HG02840 (cell line): ENCODE results near the gene ACE2.
"Not testable (repeated sequence)": the region's sequence is repeated elsewhere in the genome, so short reads cannot be mapped to it uniquely, and the experiment has no call there.

Experiments
- ATAC-seq: cut with Tn5 transposase; IDR thresholded peaks from one replicate; pipeline ENCODE4 v1.9.1; 2021; ENCODE audit warnings: mild to moderate bottlenecking, moderate library complexity, moderate number of reproducible peaks; ENCODE audit not compliant: unreplicated experiment, low FRiP score

Gene ACE2

GRCh38 chrX:15600745-15601144 is at the start of gene ACE2:
Gene ACE2 (minus strand): TSS chrX:15600960. CDS start chrX:15600911, 49 bp downstream.
- ATAC-seq, result no peak

DNA sequence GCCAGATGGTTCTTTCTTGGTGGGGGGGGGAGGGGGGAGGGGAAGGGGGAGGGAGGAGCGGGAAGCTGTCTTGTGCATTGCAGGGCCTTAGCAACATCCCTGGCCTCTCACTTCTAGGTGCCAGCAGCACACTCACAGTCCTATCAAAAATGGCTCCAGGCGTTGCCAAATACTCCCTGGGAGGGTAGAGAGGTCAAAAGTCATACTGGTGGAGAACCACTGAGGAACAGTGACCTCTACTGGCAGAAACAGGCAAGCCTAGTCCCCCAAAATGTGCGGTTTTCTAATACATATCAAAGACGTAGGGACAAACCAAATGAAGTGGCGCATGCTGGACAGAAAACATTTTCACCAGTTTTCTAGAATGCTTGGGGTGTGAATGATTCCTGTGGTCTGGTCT is 46.8 kb upstream of the ACE2 start:
- not testable (repeated sequence) for ATAC-seq

DNA sequence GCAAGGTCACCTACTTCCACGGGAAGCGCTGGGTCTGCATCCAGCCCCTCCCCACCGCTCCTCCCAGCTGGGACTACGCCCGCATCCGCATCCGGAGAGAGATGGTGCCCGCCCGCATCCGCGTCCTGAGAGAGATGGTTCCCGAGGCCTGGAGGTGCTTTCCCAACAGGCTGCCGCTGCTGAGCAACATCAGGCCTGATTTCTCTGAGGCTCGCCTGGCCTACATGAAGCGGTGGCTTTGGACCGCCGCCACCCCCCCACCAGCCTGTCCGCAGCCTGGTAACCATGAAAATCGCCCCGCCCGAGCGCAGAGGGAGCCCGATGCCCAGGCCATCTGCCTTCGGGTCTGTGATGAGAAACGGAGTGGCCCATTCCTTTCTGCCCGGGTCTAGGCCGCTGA is 45.8 kb upstream of the ACE2 start:
- no peak for ATAC-seq

DNA sequence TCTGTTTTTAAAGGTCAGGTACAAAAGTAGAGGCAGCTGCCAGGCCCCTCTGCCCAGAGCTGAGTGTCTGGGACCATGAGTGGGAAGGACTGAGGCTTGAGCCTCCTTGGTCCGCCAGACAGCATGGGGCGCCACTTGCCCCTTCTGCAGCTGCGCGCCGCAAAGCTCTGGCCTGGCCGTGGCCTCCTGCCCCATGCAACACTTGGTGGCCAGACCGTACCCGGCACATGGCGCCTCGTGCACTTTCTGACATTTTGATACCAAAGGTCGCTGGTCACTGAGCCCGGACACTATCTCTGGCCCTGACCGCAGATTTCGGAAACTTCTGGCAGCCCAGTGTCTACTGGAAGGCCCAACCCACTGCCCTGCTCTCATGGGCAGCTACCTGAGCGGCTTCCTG is 45.3 kb upstream of the ACE2 start:
- no peak for ATAC-seq

DNA sequence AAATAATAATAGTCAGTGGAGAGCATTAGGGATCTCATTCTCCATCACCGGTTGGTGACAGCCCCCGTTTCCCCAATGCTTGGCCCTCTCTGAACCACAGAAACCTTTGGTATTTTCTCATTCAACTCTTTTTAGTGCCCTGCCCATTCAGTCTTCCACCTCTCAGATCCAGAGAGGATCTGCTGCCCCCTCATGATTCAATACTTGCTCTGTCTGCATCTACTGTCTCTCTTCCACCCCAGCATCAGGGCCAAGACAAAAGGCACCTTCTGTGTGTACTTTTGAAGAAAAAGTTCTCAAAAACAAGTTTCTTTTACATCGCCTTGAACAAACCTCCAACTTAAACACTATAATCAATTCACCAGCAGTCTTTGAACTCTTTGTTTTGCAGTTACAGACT is 44.5 kb upstream of the ACE2 start:
- no peak for ATAC-seq

GRCh38 chrX:15644560-15644872 is 43.8 kb upstream of the ACE2 start:
- no peak for ATAC-seq

GRCh38 chrX:15643786-15644559 is 43.2 kb upstream of the ACE2 start:
- ATAC-seq, result no peak

DNA sequence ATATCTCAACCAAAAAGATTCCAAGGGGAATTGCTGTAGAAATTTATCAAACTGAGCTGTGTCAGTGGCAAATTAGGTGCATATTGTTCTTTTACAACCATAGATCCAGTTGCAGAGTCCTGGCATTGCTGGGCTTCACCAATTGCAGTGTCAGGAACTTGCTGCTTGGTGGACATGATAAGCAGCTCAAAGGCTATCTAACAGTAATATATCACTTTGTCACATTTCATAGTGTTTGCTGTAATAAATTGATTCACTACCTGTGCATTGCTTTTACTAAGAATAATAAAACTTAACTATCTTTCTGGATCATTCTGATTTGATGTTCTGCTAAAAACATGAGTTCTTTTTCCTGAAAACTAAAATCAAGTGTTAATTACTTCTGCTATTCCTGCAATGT is 30.9 kb upstream of the ACE2 start:
- ATAC-seq, result no peak

- ATAC-seq, result no peak
Observed at GRCh38 chrX:15623054-15623453, 22.3 kb upstream of the ACE2 start.

DNA sequence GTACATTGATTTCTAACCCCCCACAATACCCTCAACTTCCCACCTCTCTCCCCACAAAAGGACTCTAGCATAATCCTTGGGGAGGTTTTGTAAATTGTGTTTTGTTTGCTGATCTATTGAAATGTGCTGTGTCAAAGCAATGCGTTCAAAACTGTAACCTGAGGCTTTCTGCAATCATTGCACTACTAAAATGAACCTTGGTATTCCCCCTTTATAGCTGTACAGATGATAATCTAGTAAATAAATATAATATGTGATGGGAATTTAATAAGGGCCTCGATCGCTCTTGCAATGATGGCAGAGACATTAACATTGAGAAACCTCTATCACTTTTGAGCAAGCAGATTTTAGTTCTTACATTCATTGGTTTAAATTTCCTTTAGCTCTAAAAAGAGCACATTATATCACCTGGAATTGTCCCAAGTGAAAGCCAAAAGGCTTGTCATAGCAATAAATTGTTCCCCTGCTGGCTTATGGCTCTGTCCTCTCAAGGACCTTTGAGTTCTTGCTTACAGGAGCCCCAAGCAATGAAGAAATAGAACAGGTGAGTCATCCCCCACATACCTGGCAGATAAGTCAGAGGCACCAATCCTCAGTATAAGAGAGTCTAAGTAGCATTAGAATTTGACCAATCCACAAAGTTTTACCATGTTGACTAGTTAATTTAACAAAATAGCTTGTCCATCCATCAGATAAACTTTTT is 18.4 kb upstream of the ACE2 start:
- no peak for ATAC-seq

DNA sequence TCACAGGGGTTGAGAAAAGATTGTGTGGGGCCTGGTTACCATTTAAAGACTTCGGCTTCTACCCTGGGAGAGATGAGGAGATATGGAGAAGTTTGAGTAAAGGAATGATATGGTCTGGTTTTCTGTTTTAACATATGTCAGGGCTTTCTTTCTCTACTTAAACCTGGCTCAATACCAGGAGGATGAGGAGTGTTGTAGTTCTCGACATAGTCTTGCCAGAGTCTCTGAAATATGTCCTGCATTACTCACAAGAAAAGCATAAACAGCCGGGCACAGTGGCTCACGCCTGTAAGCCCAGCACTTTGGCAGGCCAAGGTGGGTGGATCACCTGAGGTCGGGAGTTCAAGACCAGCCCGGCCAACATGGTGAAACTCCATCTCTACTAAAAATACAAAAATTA is 16.4 kb upstream of the ACE2 start:
- ATAC-seq, result no peak

DNA sequence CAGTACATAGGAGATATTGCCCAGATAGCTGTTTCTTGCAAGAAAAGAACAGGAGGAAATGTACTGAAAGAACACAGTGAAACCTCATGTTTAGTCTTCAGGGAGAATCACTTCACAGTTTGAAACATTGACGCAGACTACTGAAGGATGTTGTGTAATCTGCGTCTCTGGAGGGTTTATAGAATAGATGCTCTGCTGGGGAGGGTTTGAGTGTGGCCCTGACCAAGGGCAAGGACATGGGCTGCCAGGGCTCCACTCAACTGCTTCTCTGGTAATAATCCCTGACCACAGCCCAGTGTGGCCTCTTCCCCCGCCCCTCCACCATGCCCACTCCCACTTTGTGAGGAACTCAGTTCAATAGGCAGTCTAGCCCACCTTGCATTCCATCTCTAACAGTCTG is 15.8 kb upstream of the ACE2 start:
- ATAC-seq, result no peak

GRCh38 chrX:15607067-15607466 is 6.3 kb upstream of the ACE2 start:
- no peak for ATAC-seq

DNA sequence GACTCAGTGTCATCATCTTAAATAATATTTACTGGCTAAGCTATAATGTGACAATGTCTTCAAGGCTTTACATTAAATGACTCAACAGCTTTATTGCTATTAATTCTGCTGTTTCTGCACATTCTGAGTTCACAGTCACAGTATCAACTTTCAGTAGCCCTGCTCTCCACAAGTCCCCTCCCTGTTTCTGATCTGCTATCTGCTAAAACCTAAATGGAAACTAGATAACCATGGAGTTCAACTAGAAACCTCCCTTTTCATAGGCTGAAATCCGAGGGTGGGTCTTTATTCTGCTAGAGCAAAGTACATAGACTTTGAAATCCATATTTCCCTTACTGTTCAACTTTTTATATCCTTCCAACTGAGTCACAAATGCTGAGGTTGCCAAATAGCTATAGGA is 5.4 kb upstream of the ACE2 start:
- no peak for ATAC-seq

- no peak for ATAC-seq
Observed at GRCh38 chrX:15605226-15605625, 4.5 kb upstream of the ACE2 start.

- ATAC-seq, result no peak
Observed at GRCh38 chrX:15602761-15603160, 2.0 kb upstream of the ACE2 start.

GRCh38 chrX:15601932-15602331 is 1.2 kb upstream of the ACE2 start:
- ATAC-seq, result no peak

- ATAC-seq, result no peak
Observed at GRCh38 chrX:15600049-15600448, 711 bp downstream of the ACE2 start.

DNA sequence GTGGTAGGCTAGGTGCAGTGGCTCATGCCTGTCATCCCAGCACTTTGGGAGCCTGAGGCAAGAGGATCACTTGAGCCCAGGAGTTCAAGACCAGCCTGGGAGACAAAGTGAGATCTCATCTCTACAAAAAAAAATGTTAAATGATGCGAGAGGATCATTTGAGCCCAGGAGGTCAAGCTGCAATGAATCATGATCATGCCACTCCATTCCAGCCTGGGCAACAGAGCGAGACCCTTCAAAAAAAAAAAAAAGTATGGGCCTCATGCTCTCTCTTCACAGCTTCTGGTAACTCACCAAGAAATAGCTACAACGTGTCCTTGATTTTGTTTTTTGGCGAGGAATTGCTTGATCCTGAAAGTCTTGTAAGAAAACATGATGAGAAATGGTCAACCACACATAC is 1.3 kb downstream of the ACE2 start:
- no peak for ATAC-seq

- ATAC-seq, result no peak
Observed at GRCh38 chrX:15598026-15598425, 2.7 kb downstream of the ACE2 start.

DNA sequence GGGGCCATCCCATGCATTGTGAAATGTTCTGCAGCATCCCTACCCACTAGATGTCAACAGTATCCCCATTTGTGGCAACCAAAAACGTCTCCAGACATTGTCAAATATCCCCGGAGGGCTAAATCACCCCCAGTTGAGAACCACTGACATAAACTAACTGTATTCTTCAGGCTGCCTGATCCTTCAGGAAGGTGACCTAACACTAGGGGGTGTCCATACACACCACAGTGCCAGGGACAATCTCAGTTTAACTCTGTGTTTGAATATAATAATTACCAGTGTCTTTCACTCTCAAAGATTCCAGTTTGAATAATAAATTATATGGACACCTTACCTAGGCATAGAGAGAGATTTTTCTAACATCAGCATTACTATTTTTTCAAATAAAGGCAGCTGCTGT is 6.4 kb downstream of the ACE2 start:
- no peak for ATAC-seq
